A549 treated with Hydrocortisone at 1 μM for 4 hours (cell line): ENCODE data around the gene VMAC. TPM values are rescaled to one million over a fixed set of nuclear protein-coding genes. Genes with fewer than 3 reads are reported as not detected.

Experiments
- total RNA-seq: library from RNA; stranded (reverse); fragments of 200-300 nt; extraction: Qiagen RNA extraction; gene quantifications from 5 replicates; pipeline ENCODE4 v1.2.3, GENCODE V29; 2022

Gene VMAC
- total RNA-seq, result 0.34 to 0.62 TPM (median 0.58 TPM) in 5 replicates

DNA sequence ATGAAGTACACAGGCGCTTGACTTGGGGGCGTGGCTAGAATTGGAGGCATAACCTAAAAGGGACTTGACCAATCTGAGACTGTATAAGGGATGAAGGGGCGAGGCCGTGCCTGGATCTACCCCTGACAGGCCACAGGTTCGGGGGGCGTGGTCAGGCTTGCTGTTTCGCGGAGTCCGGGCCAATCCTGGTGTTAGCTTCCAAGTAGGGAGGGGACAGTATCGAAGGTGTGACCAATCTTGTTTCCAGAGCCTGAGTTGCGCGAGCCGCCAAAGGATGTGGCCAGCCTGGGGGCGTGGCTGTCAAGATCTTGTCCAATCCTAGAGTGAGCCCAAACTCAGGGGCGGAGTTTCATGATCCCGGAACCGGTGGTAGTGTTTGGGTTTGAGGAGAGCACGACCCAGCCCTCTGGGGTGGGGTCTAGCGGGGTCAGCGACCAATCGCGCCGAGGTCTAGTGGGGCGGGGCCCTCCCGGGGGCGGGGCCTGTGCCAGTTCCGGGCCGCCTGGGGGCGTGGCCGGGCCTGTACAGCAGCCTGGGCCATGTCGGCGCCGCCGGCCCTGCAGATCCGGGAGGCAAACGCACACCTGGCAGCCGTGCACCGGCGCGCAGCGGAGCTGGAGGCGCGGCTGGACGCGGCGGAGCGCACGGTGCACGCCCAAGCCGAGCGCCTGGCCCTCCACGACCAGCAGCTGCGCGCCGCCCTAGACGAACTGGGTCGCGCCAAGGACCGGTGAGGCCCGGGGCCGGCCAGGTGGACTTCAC lies at the start of gene VMAC:
TSS of gene VMAC (plus strand) at position 521 of the 762 bp plus-strand sequence. CDS start at position 540, 19 bp downstream.

GRCh38 chr19:5903624-5904351 lies 884 bp upstream of the VMAC start, which contains the start of gene NDUFA11:
Gene NDUFA11, minus strand, starts transcription at chr19:5903790. Its CDS starts 82 bp downstream, at chr19:5903708.

GRCh38 chr19:5913739-5914357 lies 9.2 kb downstream of the VMAC start, which contains the start of gene CAPS:
Gene CAPS, plus strand, starts transcription at chr19:5914254. Its CDS starts 153 bp downstream, at chr19:5914407.

Other genes with a start within 250 kb of the VMAC start
- 42.9 to 71.6 TPM (median 67.7 TPM) in 5 replicates for gene MICOS13, start 224.4 kb upstream of the VMAC start, total RNA-seq
- gene HSD11B1L, start 223.8 kb upstream of the VMAC start, total RNA-seq, result 3.7 to 5.7 TPM (median 4.5 TPM) in 5 replicates
- 626 to 897 TPM (median 766 TPM) in 5 replicates for gene RPL36, start 214.6 kb upstream of the VMAC start, total RNA-seq
- gene LONP1, start 184.7 kb upstream of the VMAC start, total RNA-seq, result 55.4 to 58.6 TPM (median 57.8 TPM) in 5 replicates
- 0.03 TPM in 2 of 5 replicates, not detected in the others for gene CATSPERD, start 184.2 kb upstream of the VMAC start, total RNA-seq
- 1.3 to 2.8 TPM (median 2.4 TPM) in 5 replicates for gene PRR22, start 120.1 kb upstream of the VMAC start, total RNA-seq
- 26.8 to 30.4 TPM (median 28.9 TPM) in 5 replicates for gene DUS3L, start 113.7 kb upstream of the VMAC start, total RNA-seq
- 0.55 to 1.4 TPM (median 1.2 TPM) in 5 replicates for gene NRTN, start 99.8 kb upstream of the VMAC start, total RNA-seq
- gene FUT6, start 65.2 kb upstream of the VMAC start, total RNA-seq, result not detected in 5 replicates
- gene FUT3, start 53.4 kb upstream of the VMAC start, total RNA-seq, result 0.05 to 0.06 TPM in 2 of 5 replicates, not detected in the others
- gene FUT5, start 34.3 kb upstream of the VMAC start, total RNA-seq, result not detected in 5 replicates
- 181 to 306 TPM (median 282 TPM) in 5 replicates for gene NDUFA11, start 1.1 kb upstream of the VMAC start, total RNA-seq
- 0.74 to 1.9 TPM (median 1.4 TPM) in 5 replicates for gene CAPS, start 9.4 kb downstream of the VMAC start, total RNA-seq
- 38.4 to 44.0 TPM (median 40.2 TPM) in 5 replicates for gene RANBP3, start 73.3 kb downstream of the VMAC start, total RNA-seq
- 6.1 to 7.7 TPM (median 7.1 TPM) in 5 replicates for gene RFX2, start 205.6 kb downstream of the VMAC start, total RNA-seq
- gene ACSBG2, start 230.8 kb downstream of the VMAC start, total RNA-seq, result not detected in 5 replicates